Left renal pelvis (tissue), 4 donors: Measurements from ENCODE around the gene FGD5. TPM values are rescaled to one million over a fixed set of nuclear protein-coding genes. Genes with fewer than 3 reads are reported as not detected.

Experiments used
- DNase-seq, 4 donors: peaks; one replicate each; pipeline ENCODE4 v3.0.0-alpha.2; 2013; ENCODE audit warnings: low read depth in 4 of 4, low spot score in 3 of 4
- polyA plus RNA-seq, 4 donors: library from polyadenylated mRNA; unstranded; fragments of 120-200 nt; gene quantifications; one replicate each; pipeline ENCODE4 v1.2.1, GENCODE V29; 2013; ENCODE audit not compliant: insufficient read length in 4 of 4

FGD5 gene
- polyA plus RNA-seq, 4 donors: 21.6 to 37.3 (median 23.1) TPM

DNA sequence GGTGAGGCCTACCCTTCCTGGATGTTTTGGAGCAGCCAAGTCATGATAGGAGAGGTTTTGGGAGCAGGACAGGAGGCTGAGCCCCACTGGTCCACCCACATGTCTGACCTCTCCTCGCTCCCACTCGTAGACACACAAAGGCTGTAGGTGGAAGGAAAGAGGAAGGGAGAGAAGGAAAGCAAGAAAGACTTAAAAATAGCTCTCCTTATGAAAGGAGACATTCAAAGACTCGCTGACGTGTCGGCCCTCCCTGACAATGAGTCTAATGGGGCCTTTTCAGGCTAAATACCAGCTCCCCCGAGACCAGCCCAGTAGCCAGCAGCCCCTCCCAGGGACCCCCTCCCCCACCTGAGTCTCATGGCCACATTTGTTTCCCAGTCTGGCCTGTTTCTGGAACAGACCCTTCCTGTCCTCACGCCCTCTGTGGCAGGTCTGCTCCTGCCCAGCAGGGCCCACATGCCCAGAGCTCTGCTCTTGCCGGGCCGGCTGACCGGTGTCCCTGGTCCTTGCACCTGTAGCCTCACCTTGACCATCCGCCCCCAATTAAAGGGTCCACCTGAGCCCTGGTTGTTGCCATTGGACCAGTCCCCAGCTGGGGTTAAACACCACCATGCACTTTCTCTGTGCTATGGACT lies 49.3 kb downstream of the FGD5 start:
- DNase-seq: no peak

DNA sequence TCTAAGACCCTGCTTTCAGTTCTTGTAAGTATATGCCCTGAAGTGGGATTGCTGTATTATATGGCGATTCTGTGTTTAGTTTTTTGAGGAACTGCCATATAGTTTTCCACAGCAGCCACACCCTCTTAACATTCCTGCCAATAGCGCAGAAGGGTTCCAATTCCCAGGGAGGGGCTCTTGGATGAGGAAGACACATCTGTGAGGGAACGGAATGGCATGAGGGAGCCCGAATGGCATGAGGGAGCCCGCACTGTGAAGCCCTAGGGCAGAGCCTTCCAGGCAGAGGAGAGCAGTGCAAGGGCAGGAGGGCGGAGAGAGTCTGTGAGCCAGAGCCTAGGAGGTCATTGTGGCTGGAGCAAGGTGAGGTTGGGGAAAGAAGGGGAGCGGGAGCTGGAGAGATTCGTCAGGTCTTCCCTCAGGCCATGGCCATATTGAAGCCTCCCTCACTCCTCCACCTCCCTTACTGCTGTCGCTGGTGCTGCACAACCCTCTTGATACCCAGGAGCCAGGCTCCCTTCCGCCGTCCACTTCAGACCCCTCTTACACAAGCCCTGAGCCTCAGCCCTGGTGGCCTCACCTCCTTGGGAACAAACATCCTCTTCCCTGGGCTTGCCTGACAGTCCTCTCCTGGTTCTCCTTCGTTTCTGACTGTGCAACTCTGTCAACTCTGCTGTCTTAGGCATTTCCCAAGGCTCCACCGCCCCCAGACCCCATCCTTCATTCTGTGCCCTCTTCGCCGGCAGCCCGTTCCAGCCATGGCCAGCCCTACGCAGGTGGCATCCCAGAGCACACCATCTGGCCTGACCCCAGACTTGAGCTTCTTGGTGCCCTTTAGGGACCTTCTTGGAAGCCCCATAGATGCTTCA lies 51.4 kb downstream of the FGD5 start:
- no peak for DNase-seq

DNA sequence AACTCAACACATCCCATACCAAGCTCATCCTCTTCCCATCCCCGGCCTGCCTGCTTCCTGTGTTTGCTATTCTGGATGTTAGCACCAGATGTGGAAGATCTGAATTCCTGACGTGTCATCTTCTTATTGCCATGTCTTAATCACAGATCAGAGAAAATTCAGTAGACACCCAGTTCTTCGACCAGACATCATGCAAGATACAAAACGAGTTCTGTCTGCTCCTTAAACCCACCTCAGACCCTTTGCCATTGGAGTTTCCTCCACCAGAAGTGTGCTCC lies 52.0 kb downstream of the FGD5 start:
- DNase-seq: no peak

DNA sequence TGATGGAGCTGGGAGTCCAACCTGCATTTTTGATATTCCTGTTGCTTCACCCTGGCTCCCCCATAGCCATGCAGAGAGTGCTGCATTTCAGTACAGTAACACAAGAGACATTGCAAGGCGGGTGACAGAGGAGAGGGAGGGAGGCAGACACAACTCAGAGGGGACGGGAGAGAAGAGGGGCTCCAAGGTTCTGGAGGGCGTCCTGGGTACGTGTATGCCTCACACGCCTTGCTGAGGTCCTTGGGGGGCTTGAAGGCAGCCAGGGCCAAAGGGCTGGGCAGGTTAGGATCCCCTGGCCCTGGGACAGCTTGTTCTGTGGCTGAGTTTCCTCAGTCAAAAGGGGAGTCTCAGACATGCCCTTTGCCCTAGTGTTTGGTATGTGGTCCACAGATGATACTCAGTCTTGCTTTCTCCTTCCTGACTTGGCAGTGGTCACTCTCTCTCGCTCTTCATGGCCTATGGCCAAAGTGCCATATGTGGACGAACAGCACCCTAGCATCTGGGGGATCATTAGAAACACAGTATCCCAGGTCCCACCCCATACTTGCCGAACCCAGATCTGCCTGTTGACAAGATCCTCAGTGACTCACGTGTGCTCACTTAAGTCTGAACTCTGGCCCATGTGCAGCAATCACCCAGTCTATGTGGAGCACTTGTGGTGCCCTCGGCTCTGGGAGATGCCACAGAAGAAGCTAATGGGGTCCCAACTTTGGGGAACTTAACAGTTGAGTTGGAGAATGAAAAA lies 52.9 kb downstream of the FGD5 start:
- no peak for DNase-seq

DNA sequence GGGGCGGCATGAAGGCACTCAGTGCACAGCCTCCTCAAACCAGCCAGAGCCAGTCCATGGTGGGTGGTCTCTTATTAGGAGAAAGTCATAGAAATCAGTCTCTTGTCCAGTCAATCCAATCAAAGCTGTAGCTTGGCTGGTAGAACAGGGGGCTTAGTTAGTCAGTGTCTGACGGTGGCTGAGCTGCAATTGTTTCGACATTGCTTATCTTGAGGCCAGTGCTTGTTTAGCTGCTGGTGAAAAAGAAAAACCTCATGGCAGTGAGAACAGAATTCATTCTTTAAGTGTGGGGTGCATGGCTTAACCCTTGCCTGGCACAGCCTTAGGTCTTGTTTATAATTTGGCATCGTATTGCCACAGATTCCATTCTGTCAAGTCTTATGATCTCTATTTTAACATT lies 53.9 kb downstream of the FGD5 start:
- no peak for DNase-seq

DNA sequence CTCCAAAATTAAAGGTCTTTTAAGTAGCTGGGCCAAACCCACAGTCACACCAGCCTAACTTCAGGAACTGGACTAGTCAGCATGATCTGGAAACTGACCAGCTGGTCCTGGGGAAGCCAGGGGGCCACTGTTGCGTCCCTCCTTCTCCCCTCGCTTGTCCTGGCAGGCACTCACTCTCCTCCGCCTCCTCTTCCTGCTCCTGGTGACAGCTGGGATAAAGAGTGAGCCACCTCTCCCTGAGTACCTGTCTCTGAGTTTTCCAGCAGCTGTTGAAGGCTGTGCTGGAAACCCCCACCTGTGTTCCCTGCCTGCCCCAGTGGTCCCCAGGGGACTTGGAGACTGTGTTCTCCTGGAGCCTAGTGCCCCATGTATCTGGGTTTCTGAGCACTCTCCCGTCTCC lies 56.0 kb downstream of the FGD5 start:
- DNase-seq: no peak

DNA sequence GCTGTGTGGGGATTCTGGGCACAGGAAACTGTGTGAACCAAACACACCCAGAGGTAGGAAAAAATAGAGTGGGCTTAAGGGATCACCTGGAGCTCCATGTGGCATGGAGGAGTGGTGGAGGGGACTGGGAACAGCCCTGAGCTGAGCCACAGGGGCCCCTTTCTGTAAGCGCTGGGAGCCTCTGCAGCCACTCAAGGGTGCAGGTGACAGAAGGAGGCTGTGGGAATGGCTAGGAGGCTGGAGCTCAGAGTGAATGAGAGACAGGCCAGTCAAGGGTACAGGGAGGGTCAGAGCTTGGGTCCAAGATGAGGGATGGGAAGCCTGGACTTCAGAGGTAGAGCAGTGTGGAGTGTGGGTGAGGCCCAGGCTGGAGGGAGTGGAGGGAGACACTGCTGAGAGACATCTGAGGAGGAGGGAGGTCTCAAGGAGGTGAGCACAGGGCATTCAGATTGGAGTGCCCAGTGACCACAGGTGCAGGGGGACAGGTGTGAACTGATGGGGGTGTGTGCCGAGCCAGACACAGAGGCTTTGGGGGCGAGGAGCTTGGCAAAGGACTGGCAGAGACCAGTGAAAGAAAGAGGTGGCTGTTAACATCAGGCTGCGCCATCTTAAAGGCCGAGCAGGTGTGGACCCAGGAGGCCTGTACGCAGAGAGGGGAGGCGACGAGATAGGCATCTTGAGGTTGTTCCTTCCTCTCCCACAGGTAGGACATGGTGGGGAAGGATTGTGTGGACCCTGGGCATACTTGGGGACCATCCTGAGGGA lies 56.8 kb downstream of the FGD5 start:
- DNase-seq: no peak

DNA sequence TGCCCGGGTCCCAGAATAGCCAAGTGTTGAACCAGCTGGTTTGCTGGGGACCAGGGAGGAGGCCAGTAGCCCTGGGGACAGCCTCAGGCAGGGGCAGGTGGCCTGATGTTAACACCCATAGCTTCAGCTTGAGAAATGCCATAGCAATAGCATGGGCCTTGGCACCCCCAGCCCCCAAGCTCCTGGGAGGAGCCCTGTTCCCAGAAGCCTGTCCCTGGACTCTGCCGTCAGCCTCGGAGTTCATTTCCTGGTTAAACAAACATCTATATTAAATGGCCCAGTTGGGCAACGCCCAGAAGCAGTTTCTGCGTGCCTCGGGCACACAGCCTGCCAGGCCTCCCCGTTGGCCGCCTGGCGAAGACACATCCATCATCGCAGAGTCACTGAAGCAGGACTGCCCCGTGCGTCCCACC lies 58.2 kb downstream of the FGD5 start:
- no peak for DNase-seq

DNA sequence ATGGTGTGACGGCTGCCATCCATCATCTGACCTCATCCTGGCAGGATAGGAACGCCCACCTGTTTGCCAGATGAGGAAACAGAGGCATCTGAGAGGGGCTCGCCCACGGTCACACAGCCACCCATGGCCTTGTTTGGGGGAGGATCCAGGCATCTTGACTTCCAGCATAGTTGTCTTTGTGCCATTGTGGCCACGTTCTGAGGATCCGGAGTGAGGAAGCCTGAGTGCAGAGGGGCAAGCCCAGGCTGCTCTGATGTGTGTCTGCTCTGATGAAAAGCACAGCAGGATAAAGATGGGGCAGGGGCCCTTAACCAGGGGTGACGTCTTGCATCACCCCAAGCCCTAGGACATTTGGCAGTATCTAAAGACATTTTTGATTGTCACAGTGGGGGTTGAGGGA lies 58.7 kb downstream of the FGD5 start:
- DNase-seq: no peak

DNA sequence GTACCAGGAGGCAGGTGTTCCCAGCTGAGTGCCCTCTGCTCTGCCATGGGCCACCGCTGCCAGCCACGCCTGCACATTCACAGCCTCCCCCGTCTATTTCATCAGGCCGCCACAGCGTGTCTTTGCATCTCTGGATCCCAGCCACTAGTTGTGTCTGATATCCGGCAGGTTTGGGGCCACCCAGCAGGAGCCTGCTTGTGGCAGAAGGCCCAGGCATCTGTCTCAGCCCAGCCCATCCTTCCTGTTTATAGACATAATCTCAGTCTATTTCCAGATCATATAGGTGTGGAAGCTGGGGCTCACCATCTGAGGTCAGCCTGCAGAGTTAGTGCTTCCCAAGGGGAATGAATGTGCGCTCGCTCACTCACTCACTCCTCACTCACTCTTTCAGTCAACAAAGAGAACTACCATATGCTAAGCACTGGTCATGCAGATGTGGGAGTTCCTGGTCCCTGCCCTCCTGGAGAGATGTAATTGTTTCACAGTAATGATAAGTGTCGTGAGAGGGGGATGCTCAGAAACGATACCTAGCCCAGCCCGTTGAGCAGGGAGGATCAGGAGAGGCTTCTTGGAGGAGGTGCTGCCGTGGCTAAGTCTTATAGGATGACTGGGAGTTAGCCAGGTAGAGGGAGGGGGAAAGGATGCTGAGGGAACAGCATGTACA lies 60.6 kb downstream of the FGD5 start:
- no peak for DNase-seq

DNA sequence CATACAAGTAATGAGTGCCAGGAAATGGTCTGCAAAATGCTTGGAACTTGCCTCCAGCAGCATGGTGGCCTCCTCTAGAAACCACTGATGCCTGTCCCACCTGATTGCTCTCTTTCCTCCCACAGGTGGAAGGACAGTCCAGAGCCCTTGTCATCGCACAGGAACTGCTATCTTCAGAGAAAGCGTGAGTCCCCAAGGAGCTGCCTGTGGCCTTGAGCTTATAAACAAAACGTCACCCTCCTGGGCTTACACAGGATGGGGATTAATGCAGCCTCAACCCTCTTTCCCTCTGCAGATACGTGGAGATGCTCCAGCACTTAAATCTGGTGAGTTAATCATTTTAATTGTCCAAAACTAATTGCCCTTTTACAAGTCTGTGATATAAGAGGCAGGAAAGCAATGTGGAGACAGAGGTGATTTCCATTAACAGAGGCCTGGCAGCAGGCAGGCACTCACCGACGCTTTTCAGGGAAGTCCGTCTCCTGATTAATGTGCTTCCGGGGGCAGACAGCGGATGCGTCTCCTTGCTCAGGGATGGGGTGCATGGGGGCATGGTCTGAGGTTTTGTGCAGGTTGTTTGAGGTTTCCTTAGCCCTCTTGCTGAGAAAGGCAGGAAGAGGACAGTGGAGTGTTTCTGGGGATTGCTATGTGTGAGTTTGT lies 61.8 kb downstream of the FGD5 start:
- no peak for DNase-seq

DNA sequence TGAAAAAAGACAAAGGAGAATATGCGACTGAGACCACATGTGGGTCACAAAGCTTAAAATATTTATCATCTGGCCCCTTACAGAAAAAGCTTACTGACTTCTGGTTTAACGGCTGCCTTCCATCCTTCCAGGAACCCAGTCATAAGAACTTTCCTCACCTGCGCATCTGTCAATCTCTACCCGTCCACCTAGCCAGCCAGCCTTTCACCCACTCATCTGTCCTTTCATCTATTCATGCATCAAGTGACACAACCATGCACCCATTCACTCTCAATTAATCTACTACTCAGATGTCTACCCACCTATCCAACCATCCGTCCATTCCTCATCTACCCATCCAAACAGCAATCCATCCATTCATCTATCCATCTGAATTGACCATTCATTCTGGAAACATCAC lies 64.5 kb downstream of the FGD5 start:
- no peak for DNase-seq

DNA sequence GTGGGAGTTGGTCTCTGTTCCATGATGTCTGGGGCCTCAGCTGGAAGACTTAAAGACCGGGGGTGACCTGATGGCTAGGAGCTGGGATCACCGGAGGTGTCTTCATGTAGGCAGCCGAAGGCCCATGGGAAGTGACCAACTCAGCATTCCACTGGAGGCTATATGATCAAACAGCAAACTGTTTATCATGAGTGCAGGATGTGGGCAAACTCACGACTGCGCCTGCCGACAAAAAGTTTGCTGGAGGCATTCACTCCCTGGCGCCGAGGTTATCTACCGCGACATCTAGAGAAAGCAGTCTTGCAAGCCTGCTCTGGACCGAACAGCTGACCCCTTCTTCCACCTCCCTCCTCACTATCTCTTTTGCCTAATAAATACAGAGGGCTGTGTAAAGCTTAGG lies 65.9 kb downstream of the FGD5 start:
- no peak for DNase-seq

DNA sequence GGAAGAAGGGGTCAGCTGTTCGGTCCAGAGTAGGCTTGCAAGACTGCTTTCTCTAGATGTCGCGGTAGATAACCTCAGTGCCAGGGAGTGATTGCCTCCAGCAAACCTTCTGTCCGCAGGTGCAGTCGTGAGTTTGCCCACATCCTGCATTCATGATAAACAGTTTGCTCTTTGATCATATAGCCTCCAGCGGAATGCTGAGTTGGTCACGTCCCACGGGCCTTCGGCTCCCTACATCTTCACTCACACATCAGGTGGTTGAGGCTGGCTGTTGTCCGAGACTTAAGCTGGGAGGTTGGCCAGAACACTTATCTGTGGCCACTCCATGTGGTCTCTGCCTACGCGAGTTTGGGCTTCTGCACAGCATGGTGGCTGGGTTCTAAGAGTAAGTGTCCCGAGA lies 66.5 kb downstream of the FGD5 start:
- no peak for DNase-seq

DNA sequence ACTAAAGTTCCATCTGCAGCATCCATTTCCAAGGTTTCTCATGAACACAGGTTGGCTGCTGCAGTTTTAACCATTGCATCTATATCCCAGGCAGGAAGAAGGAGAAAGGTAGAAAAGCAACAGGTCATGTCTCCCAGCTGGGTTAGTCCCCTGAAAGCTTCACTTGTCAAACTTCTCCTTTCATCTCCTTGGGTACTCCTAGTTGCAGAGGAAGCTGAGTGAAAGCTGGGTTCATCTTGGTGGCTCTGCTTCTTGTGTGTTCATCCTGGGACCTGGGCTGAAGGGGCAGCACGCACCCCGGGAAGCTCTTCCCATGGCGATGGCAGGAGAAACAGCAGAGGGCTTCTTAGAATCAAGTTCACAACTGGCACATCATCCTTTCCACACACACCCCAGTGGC lies 67.3 kb downstream of the FGD5 start:
- no peak for DNase-seq

DNA sequence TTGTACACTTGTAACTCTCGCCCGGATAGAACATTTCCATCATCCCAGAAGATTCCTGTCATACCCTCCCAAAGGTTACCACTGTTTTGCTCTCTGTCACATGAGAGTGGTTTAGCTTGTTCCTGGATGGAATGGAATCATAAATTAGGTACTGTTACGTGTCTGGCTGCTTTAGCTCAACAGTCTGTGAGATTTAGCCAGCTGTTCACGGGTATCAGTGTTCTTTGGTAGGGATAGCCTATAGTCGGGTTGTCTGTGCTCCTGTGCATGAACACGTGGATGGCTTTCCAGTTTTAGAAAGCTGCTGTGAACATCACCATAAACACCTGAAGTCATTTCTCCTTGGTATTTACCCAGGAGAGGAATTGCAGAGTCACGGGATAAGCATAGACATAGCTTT lies 70.4 kb downstream of the FGD5 start:
- no peak for DNase-seq

DNA sequence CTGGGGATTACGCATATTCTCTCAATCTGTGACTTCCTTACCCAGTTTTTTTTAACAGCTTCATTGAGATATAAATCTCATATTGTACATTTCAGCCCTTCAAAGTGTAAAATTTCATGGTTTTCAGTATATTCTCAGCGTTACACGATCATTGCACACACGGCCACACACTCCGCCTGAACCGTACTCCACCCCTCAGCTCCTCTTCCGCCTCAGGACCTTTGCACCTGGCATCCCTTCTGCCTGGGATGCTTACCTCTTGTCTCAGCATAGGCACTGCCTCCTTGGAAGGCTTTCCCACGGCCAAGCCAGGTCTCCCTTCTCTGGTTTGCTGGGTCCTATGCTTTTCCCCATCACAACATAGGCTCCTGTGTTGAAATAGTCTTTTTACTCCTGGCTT lies 71.2 kb downstream of the FGD5 start:
- no peak for DNase-seq

DNA sequence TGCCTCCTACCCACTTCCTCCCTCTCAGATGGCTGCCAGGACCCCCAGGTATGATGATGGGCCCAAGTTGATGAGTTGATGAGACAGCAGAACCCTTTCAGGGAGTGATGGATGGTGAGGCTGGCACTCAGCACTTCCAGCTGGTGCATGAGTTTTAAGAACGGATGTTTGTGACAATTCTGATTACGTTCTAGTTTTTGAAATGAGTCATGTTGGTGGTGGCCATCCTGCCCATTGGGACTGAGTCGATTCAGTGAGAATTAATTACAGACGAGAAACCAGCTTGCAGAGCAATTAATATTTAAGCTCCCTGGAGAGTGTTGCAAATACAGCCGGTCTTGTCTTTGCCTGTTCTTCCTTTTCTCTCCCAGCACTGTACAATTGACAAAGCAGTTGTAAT lies 71.7 kb downstream of the FGD5 start:
- DNase-seq: no peak

DNA sequence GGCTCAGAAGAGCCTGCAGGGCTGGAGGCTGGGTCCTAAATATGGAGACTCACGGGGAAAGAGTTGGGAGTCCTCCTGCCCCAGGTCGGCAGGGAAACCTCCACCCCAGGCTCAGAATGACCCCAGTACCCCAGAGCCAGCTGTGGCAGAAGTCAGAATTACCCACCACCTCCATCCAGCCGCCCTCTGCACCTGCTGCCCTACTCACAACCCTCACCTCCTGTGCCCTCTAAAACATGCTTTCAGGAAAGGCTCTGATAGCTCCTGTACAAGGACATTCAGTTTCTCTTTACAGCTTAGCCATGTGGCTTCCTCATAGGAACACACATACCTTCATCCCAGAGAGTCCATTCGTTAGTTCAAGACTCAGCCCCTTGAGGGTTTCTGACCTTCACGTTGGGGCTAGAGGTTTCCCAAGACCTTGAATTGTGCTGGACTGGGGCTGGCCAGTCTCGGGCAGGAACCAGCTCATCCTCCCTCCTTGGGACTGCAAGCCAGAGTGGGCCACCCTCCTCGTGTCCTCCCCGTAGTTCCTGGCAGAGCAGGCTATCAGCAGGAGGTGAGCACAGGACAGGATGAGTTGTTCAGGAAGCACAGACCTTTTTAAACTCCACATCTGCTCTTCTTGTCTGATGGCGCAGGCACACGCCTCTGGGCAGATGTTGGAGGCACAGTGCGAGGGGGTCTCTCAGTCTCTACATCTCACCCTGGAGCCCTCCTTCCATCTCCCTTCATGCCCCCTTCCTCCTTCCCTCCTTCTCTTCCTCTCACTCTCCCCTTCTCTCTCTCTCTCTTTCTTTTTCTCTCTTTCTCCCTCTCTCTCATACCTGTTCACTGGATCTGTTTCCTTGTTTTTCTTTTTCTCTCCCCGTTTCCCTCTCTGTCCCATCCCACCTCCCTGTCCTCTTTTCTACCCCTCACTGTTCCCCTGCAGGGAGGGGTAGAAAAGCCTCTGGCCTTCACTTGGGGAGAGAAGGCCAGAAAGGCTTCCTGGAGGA lies 72.7 kb downstream of the FGD5 start:
- DNase-seq: no peak
